IMR-90 (cell line): ENCODE measurements around the gene MLX. TPM values are rescaled to one million over a fixed set of nuclear protein-coding genes. Genes with fewer than 3 reads are reported as not detected.

Source experiments
- ATAC-seq: fragments of 200-7000 bp; cut with Tn5 transposase; 2 replicates; pipeline ENCODE4 v1.9.1; 2020; ENCODE audit warnings: low read depth, mild to moderate bottlenecking, moderate library complexity
- BruUV-seq: library from RNA; stranded (reverse); fragments of 400-500 nt; replicated peaks from 2 replicates; lab custom pipeline; 2021; lab: Mats Ljungman, UMichigan
- CTCF ChIA-PET: fragments of 300-600 bp; formaldehyde crosslinking; extraction: SDS; loops from one replicate; lab custom pipeline; 2021; ENCODE audit warnings: antibody characterized with exemption; lab: Yijun Ruan, JAX
- POLR2A ChIA-PET: fragments of 300-600 bp; sonication (Branson Sonifier 250); formaldehyde crosslinking; loops from one replicate; lab custom pipeline; 2022; ENCODE audit warnings: antibody characterized with exemption; ENCODE audit not compliant: unreplicated experiment; lab: Charles Lee
- DNase-seq: peaks from one replicate; pipeline ENCODE4 v3.0.0; 2013
- H2AFZ ChIP-seq: replicated peaks from 2 replicates; pipeline ENCODE3; 2013; ENCODE audit warnings: low read length, mild to moderate bottlenecking; ENCODE audit not compliant: poor library complexity
- H2AK5ac ChIP-seq: 2 replicates; pipeline ENCODE4 v1.6.1; 2013; ENCODE audit warnings: low read depth, low read length, inconsistent platforms
- H2AK9ac ChIP-seq: replicated peaks from 2 replicates; pipeline ENCODE3; 2013; ENCODE audit warnings: mild to moderate bottlenecking, low read depth, low read length, moderate library complexity; ENCODE audit not compliant: poor library complexity
- H2BK120ac ChIP-seq: 2 replicates; pipeline ENCODE4 v1.6.1; 2013; ENCODE audit warnings: low read depth, low read length, inconsistent platforms
- H2BK15ac ChIP-seq: 3 replicates; pipeline ENCODE4 v1.6.1; 2013; ENCODE audit warnings: low read depth, low read length, inconsistent platforms
- H2BK20ac ChIP-seq: 2 replicates; pipeline ENCODE4 v1.6.1; 2013; ENCODE audit warnings: low read depth, mild to moderate bottlenecking, inconsistent platforms, low read length, moderate library complexity
- H2BK5ac ChIP-seq: 2 replicates; pipeline ENCODE4 v1.6.1; 2013; ENCODE audit warnings: mild to moderate bottlenecking, low read depth, low read length, inconsistent platforms; ENCODE audit not compliant: poor library complexity, severe bottlenecking
- H3K14ac ChIP-seq: replicated peaks from 2 replicates; pipeline ENCODE4 v1.6.1; 2013; ENCODE audit warnings: low read depth, low read length, inconsistent platforms
- H3K18ac ChIP-seq: 2 replicates; pipeline ENCODE4 v1.6.1; 2013; ENCODE audit warnings: low read depth, low read length, control low read depth
- H3K23ac ChIP-seq: 2 replicates; pipeline ENCODE4 v1.6.1; 2013; ENCODE audit warnings: low read depth, low read length, inconsistent platforms
- H3K27ac ChIP-seq: 2 replicates; pipeline ENCODE4 v1.5.1; 2013; ENCODE audit warnings: mild to moderate bottlenecking, control low read depth, low read length; ENCODE audit not compliant: insufficient read depth
- H3K27me3 ChIP-seq: 2 replicates; pipeline ENCODE4 v1.6.1; 2013; ENCODE audit warnings: low read length; ENCODE audit not compliant: control insufficient read depth, insufficient read depth
- H3K36me3 ChIP-seq: 2 replicates; pipeline ENCODE4 v1.6.1; 2013; ENCODE audit warnings: low read length, mixed read lengths; ENCODE audit not compliant: control insufficient read depth, insufficient read depth
- H3K4ac ChIP-seq: 2 replicates; pipeline ENCODE4 v1.6.1; 2013; ENCODE audit warnings: low read depth, low read length, inconsistent platforms
- H3K4me1 ChIP-seq: 2 replicates; pipeline ENCODE4 v1.6.1; 2013; ENCODE audit warnings: low read length, mixed read lengths; ENCODE audit not compliant: control insufficient read depth, insufficient read depth
- H3K4me2 ChIP-seq: 2 replicates; pipeline ENCODE4 v1.6.1; 2013; ENCODE audit warnings: low read depth, mild to moderate bottlenecking, control low read depth, low read length, moderate library complexity
- H3K4me3 ChIP-seq: 2 replicates; pipeline ENCODE4 v1.5.1; 2013; ENCODE audit warnings: low read depth, mild to moderate bottlenecking, control low read depth, low read length, moderate library complexity; ENCODE audit not compliant: insufficient read depth
- H3K56ac ChIP-seq: 2 replicates; pipeline ENCODE4 v1.6.1; 2013; ENCODE audit warnings: low read length, inconsistent platforms; ENCODE audit not compliant: insufficient read depth; ENCODE audit errors: extremely low read depth
- H3K79me1 ChIP-seq, 2 experiments: 2 replicates each; pipeline ENCODE4 v1.6.1; 2013; ENCODE audit warnings: low read length in 2 of 2, inconsistent platforms in 1 of 2, low read depth in 1 of 2
- H3K9ac ChIP-seq: 2 replicates; pipeline ENCODE4 v1.6.1; 2013; ENCODE audit warnings: low read depth, low read length, control low read depth
- H3K9me1 ChIP-seq: 2 replicates; pipeline ENCODE4 v1.6.1; 2013; ENCODE audit warnings: low read length, inconsistent platforms; ENCODE audit not compliant: insufficient read depth
- H3K9me3 ChIP-seq: 2 replicates; pipeline ENCODE4 v1.6.1; 2013; ENCODE audit warnings: low read length; ENCODE audit not compliant: control insufficient read depth, insufficient read depth
- H4K20me1 ChIP-seq: 2 replicates; pipeline ENCODE4 v1.6.1; 2013; ENCODE audit warnings: low read length, inconsistent platforms; ENCODE audit not compliant: insufficient read depth
- H4K5ac ChIP-seq: 2 replicates; pipeline ENCODE4 v1.6.1; 2013; ENCODE audit warnings: mild to moderate bottlenecking, low read depth, low read length, control low read depth
- H4K8ac ChIP-seq, 2 experiments: 2 replicates each; pipeline ENCODE4 v1.6.1; 2013; ENCODE audit warnings: low read depth in 2 of 2, low read length in 2 of 2, control low read depth in 1 of 2, inconsistent platforms in 1 of 2
- H4K91ac ChIP-seq: 2 replicates; pipeline ENCODE4 v1.6.1; 2013; ENCODE audit warnings: low read depth, low read length, inconsistent platforms; ENCODE audit not compliant: insufficient read depth
- BHLHE40 ChIP-seq: fragments of 150-350 bp; IDR thresholded peaks from 2 replicates; pipeline ENCODE4 v1.6.1; 2016; ENCODE audit warnings: mild to moderate bottlenecking, low read depth, low read length
- CEBPB ChIP-seq: IDR thresholded peaks from 2 replicates; pipeline ENCODE4 v1.6.1; 2012; ENCODE audit warnings: low read depth, low read length, improper control_type of control experiment
- FOS ChIP-seq: fragments of 150-350 bp; IDR thresholded peaks from 2 replicates; pipeline ENCODE4 v1.6.1; 2016; ENCODE audit warnings: low read depth, low read length
- MAFK ChIP-seq: IDR thresholded peaks from 2 replicates; pipeline ENCODE4 v1.6.1; 2012; ENCODE audit warnings: low read depth, low read length, improper control_type of control experiment
- MAZ ChIP-seq: IDR thresholded peaks from 2 replicates; pipeline ENCODE4 v1.6.1; 2012; ENCODE audit warnings: low read depth, mild to moderate bottlenecking, low read length, improper control_type of control experiment, moderate library complexity, borderline replicate concordance
- NFE2L2 ChIP-seq: fragments of 150-350 bp; IDR thresholded peaks from 2 replicates; pipeline ENCODE4 v1.6.1; 2016; ENCODE audit warnings: low read depth, mild to moderate bottlenecking, low read length
- POLR2A ChIP-seq: IDR thresholded peaks from 2 replicates; pipeline ENCODE4 v1.6.1; 2012; ENCODE audit warnings: mild to moderate bottlenecking, low read depth, low read length
- RAD21 ChIP-seq: IDR thresholded peaks from 2 replicates; pipeline ENCODE4 v1.6.1; 2012; ENCODE audit warnings: low read length, improper control_type of control experiment
- RFX5 ChIP-seq: IDR thresholded peaks from 2 replicates; pipeline ENCODE4 v1.8.0; 2012; ENCODE audit warnings: low read depth, mild to moderate bottlenecking, low read length, moderate library complexity
- SMC3 ChIP-seq: fragments of 150-350 bp; IDR thresholded peaks from 2 replicates; pipeline ENCODE4 v1.6.1; 2016; ENCODE audit warnings: low read depth, mild to moderate bottlenecking, antibody characterized with exemption, low read length, moderate library complexity
- USF2 ChIP-seq: fragments of 150-350 bp; IDR thresholded peaks from 2 replicates; pipeline ENCODE4 v1.6.1; 2017; ENCODE audit warnings: mild to moderate bottlenecking, antibody characterized with exemption, low read length, low read depth
- WGBS, 2 experiments: methylation state at CpG; one replicate each; pipeline versions ENCODE4 v1.1.5 to v1.1.7; 2013; ENCODE audit warnings: missing lambda C conversion rate in 2 of 2; ENCODE audit not compliant: insufficient read length in 1 of 2; ENCODE audit errors: extremely low coverage in 2 of 2; 5-methylcytosine and 5-hydroxymethylcytosine counted together
- dilution Hi-C: fragments of 300-500 bp; cut with HindIII; formaldehyde crosslinking; loops from one replicate; pipeline ENCODE4 v1.14.3; 2018; ENCODE audit warnings: low sequenced_read_pairs; ENCODE audit not compliant: unreplicated experiment
- in situ Hi-C: fragments of 300-500 bp; cut with MboI; formaldehyde crosslinking; loops from 3 replicates; pipeline ENCODE4 v1.14.3; 2019; ENCODE audit warnings: low sequenced_read_pairs, inconsistent platforms, mixed read lengths
- intact Hi-C: fragments of 100-400 bp; cut with micrococcal nuclease; formaldehyde crosslinking; loops from 2 replicates; pipeline ENCODE4 v1.10.0; 2022
- polyA plus RNA-seq, 3 experiments: library from polyadenylated mRNA; depleted of rRNA; stranded (reverse); fragments of >200 nt; gene quantifications; 2 replicates each; pipeline ENCODE4 v1.2.3, GENCODE V29; 2012; ENCODE audit warnings: low replicate concordance in 1 of 3
- total RNA-seq: library from RNA; depleted of rRNA; stranded (reverse); fragments of >200 nt; gene quantifications from 2 replicates; pipeline ENCODE4 v1.2.3, GENCODE V29; 2012
- TF ChIP-seq, protein P1 (sequence below): fragments of 150-350 bp; IDR thresholded peaks from 2 replicates; pipeline ENCODE4 v1.6.1; 2016; ENCODE audit warnings: low read depth, mild to moderate bottlenecking, low read length, moderate library complexity, borderline replicate concordance

The MLX gene
- total and polyA plus RNA-seq, 2 of the 4 experiments (the other 2 are of a cell fraction): 37.8 to 45.6 TPM

DNA sequence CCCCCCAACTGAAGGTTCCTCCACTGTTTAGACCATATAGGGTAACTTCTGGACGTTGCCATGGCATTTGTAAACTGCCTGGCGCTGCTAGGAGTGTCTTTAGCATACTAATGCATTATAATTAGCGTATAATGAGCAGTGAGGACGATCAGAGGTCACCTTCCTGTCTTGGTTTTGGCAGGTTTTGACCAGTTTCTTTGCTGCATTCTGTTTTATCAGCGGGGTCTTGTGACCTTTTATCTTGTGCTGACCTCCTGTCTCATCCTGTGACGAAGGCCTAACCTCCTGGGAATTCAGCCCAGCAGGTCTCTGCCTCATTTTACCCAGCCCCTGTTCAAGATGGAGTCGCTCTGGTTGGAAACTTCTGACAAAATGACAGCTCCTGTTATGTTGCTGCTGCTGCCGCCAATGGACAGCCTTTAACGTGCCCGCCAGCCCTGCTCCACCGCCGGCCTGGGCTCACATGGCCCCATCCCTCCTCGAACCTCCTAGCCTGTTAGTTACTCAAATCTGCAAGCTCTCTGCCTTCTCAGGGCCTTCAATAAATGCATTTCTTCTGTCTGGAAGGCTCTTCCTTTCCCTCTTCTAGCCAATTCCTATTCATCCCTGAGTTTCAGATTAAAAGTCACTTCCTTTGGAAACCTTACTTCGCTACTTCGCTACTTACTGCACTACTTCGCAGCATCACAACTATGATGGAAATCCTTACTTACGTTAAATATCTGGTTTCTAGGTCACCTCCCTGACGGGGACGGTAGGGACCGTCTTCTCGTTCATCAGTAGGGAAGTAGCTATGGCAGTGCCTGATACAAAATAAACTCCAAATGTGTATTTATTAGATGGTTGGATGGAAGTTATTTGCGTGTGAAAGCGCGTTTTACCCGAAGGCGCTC is 31.5 kb upstream of the MLX start (continued):
- TF ChIP-seq POLR2A: no peak
- TF ChIP-seq RAD21: no peak
- no peak for TF ChIP-seq NFE2L2

GRCh38 chr17:42536048-42536371 is 30.9 kb upstream of the MLX start, which contains the start of gene NAGLU:
Gene NAGLU (plus strand): TSS chr17:42536241. CDS start chr17:42536273, 32 bp downstream.
- Histone ChIP-seq H3K79me1 (peaks cover 16 to 32% of the 10 kb centered on the region in 2 experiments), H2BK120ac (peak within 1 kb of the TSS; percentile 78), H4K8ac (peak within 1 kb of the TSS; percentile 100), H3K9ac (peak within 1 kb of the TSS; percentile 81), H3K4ac (peak within 1 kb of the TSS; percentile 99), H4K91ac (peak within 1 kb of the TSS; percentile 98), H4K5ac (peak within 1 kb of the TSS; percentile 100), H2BK20ac (peak within 1 kb of the TSS; percentile 93), H2AK9ac (peak within 1 kb of the TSS; percentile 99), H3K27ac (peak within 1 kb of the TSS; percentile 78), H3K14ac (peak within 1 kb of the TSS; percentile 99), H3K4me3 (peak within 1 kb of the TSS; percentile 53), H3K4me1 (peaks cover 16% of the 10 kb centered on the region), H4K20me1 (peaks cover 9% of the 10 kb centered on the region; the same call in 1 of the 2 replicates), H3K18ac (peak within 1 kb of the TSS; percentile 97), H3K27me3 (no peaks in the 10 kb centered on the region), H3K23ac (peak within 1 kb of the TSS; percentile 99), H2BK15ac (peak within 1 kb of the TSS; percentile 99), H3K36me3 (peaks cover 20% of the 10 kb centered on the region), H3K56ac (peak within 1 kb of the TSS; percentile 63), H2AK5ac (peak within 1 kb of the TSS; percentile 99), H2AFZ (peak within 1 kb of the TSS; percentile 90), H3K9me1 (peaks cover 23% of the 10 kb centered on the region), H3K4me2 (peak within 1 kb of the TSS; percentile 90), H3K9me3 (no peaks in the 10 kb centered on the region), H2BK5ac (peak within 1 kb of the TSS; percentile 63)
- BruUV-seq: no TSS peak
- intact Hi-C loops: no loop called here
- DNase-seq (peak; percentile 79), ATAC-seq (peak; percentile 89)
- WGBS, 2 experiments: 0% methylated on average over 11 of the region's 40 CpGs; no CpG with 5 or more reads in 1 of the 2 experiments
- ChIA-PET CTCF (interaction anchor here (0.6 to 1.8 kb wide), 3 partner anchors 9 to 572 kb away, joined by 3 to 6 read pairs (median 3); no protein-coding TSS in a partner anchor), POLR2A (interaction anchor here (1.6 to 1.8 kb wide), 3 partner anchors 16 to 115 kb away, joined by 4 to 6 read pairs (median 4); partner anchors contain the start of gene CAVIN1)
- in situ Hi-C loops: no loop called here
- dilution Hi-C loops: no loop called here
- TF ChIP-seq MAZ (peak; percentile 63; the same call in 1 of the 2 replicates), FOS (peak; percentile 27; the same call in 1 of the 2 replicates), BHLHE40 (peak; percentile 91), RFX5 (no peak), SMC3 (no peak), MAFK (no peak), NFE2L2 (no peak), CEBPB (no peak), POLR2A (peak; percentile 27; the same call in 1 of the 2 replicates), USF2 (peak; percentile 97)
- TF ChIP-seq, protein P1, sequence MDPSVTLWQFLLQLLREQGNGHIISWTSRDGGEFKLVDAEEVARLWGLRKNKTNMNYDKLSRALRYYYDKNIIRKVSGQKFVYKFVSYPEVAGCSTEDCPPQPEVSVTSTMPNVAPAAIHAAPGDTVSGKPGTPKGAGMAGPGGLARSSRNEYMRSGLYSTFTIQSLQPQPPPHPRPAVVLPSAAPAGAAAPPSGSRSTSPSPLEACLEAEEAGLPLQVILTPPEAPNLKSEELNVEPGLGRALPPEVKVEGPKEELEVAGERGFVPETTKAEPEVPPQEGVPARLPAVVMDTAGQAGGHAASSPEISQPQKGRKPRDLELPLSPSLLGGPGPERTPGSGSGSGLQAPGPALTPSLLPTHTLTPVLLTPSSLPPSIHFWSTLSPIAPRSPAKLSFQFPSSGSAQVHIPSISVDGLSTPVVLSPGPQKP: no peak
